GM23338 (cell line): ENCODE measurements around the gene TMC1.

ENCODE experiments used
- CTCF ChIP-seq, 2 experiments: fragments of 200-600 bp in 1 of 2; sonication (generic) in 1 of 2; conservative IDR thresholded peaks; 2 replicates each; pipeline versions ENCODE4 v1.5.1 to v1.6.1; 2016 to 2017; ENCODE audit warnings: antibody characterized with exemption in 2 of 2, low read depth in 2 of 2, mild to moderate bottlenecking in 2 of 2, moderate library complexity in 1 of 2
- EZH2 ChIP-seq: fragments of 200-600 bp; sonication (generic); IDR thresholded peaks from one replicate; pipeline ENCODE4 v1.8.0; 2017; ENCODE audit warnings: antibody characterized with exemption, mild to moderate bottlenecking, low read depth; ENCODE audit not compliant: unreplicated experiment
- EZH2phosphoT487 ChIP-seq: fragments of 200-600 bp; sonication (generic); IDR thresholded peaks from one replicate; pipeline ENCODE4 v1.8.1; 2018; ENCODE audit warnings: antibody characterized with exemption; ENCODE audit not compliant: unreplicated experiment
- NANOG ChIP-seq: IDR thresholded peaks from 2 replicates; pipeline ENCODE4 v1.6.1; 2016; ENCODE audit warnings: antibody characterized with exemption, borderline replicate concordance
- POLR2AphosphoS5 ChIP-seq: IDR thresholded peaks from 2 replicates; pipeline ENCODE4 v1.6.1; 2016; ENCODE audit warnings: antibody characterized with exemption, low read depth
- REST ChIP-seq: IDR thresholded peaks from one replicate; pipeline ENCODE4 v1.6.1; 2018; ENCODE audit warnings: antibody characterized with exemption; ENCODE audit not compliant: unreplicated experiment
- STAT1 ChIP-seq: IDR thresholded peaks from one replicate; pipeline ENCODE4 v1.6.1; 2016; ENCODE audit warnings: antibody characterized with exemption; ENCODE audit not compliant: unreplicated experiment

DNA sequence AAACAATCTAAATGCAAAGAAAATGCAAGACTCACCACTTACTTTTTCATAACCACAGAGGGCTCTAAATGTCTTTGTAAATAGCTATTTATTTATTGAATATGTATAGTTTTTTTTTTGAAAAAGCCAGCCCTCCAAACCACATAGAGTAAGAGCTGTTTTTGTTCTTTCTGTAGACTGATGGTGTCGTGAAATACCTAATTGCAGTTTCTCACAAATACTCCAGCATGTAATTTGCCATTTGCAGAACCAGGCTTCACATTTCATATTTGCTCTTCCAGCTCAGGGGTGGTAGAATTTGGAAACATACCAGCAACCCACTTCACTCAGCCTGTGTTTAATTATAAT, 159.8 kb downstream of the TMC1 start:
- TF ChIP-seq NANOG (no peak), POLR2AphosphoS5 (no peak), CTCF (conservative IDR thresholded peaks at IDR 0.05; ENCODE audit: low read depth in 2 of 2) (no peak), EZH2phosphoT487 (no peak), EZH2 (no peak), REST (no peak), STAT1 (no peak)
